DMS53 treated with DMSO at 0.1 percent for 48 hours (cell line): ENCODE results near the gene NUDT10.
"Not testable (repeated sequence)": the region's sequence is repeated elsewhere in the genome, so short reads cannot be mapped to it uniquely, and the experiment has no call there.

ENCODE experiments used
- DNase-seq: peaks from one replicate; lab custom pipeline; 2025; ENCODE audit not compliant: unreplicated experiment; lab: John Stamatoyannopoulos, UW

Gene NUDT10

DNA sequence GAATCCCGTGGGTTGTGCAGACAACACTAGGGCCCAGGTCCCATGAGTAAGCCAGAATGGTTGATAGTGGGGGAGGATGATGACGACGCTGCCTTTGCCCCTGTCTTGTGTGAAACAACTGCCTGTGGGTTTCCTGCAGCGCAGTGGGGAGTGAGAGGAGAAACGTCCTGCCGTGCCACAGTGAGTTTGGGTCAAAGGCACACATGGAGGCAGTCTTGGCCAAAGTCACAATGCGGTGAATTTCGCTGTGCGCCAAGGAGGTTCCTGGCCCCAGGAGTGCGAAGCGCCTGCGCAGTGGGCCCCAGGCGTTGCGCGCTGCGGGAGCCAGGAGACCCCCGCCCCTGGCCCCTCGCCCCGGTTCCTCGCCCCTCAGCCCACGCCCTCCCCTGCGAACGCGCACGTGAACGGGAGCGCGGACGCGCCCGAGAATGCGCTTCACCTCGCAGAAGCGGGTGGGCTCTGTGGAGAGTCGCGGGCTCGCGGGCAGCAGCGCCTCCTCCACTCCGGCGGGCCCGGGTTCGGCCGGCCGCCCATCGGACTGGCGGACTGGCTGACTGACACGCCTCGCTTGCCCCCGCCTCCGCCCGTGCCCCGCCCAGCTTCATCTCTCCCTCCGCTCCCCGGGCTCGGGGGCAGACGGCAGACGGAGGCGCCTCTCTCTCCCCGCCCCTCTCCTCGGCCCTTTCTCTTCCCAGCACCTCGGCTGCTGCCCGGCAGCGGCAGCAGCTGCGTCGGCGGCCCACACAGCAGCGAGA lies at the start of gene NUDT10:
Gene NUDT10 (plus strand): TSS at position 635 of the 755 bp plus-strand sequence. CDS start 144 bp downstream, outside the sequence.
- DNase-seq: no peak

DNA sequence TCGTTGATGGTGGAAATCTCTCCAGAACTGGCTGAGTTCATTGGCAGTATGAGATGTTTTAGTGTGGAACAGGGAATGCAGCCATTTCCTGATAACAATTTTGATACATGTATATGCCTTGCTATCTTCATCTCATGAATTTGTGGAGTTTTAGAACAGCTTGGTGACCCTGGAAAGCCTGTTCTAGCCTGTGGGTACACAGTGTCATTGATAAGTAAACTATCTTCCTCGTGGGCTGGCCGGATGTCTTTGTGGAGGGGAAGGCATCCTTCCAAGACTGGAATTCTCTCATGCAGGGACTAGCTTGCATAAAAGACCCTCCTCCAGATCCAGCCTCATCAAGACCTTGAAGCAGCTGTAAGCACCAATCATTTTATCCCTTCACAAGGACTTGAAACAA lies 40.2 kb upstream of the NUDT10 start:
- no peak for DNase-seq

DNA sequence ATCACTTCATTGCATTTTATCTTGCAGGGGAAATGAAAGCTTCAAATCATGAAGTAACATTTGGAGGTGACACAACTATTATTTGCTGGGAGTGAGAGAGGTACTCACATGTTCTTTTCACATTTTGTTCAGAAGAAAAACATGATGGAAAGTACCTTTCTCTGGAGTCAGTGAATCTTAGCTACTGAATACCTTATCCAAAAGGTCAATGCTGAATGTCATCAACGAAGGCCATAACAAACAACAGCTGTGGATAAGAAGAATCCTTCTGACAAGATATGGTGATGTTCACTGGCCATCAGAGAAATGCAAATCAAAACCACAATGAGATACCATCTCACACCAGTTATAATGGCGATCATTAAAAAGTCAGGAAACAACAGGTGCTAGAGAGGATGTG lies 36.5 kb upstream of the NUDT10 start:
- no peak for DNase-seq

DNA sequence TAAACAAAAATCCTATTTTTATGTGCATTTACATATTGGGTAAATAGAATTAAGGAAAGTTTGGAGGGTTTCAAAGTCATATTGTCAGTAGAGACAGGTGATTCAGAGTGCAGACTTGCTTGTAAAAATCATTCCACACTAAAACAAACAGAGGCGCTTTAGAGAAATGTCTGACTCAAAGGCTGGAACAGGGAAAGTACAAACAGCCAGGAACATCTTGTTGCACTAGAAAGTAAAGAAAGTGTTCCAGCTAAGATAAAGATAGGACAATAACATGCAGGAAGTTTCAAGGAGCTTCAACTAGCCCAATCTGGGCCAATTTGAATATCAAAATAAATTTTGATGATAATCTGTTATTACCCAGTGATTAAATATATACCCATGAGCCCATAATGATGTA lies 16.4 kb upstream of the NUDT10 start:
- no peak for DNase-seq

DNA sequence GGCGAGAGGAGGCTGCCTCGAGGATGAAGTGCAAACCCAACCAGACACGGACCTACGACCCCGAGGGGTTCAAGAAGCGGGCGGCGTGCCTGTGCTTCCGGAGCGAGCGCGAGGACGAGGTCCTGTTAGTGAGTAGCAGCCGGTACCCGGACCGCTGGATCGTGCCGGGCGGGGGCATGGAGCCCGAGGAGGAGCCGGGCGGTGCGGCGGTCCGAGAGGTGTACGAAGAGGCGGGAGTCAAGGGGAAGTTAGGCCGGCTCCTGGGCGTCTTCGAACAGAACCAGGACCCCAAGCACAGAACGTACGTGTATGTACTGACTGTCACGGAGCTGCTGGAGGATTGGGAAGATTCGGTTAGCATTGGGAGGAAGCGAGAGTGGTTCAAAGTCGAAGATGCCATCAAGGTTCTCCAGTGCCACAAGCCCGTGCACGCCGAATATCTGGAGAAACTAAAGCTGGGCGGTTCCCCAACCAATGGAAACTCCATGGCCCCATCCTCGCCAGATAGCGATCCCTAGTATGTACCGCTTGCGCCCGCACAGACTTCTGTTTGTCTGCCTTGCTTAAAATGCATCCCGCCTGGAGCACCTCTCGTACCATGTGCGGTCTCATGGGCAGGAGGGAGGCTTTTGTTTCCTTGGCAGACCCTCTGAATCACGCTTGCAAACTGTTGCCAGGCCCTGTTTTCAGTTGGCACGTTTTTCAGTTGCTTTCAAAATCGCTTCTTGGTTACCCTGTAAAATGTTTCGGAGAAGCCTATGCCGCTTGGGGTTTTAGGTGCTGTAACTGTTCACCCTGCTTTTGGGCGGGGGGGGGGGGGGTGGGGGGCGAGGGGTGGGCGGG lies 542 bp downstream of the NUDT10 start:
- DNase-seq: not testable (repeated sequence)

DNA sequence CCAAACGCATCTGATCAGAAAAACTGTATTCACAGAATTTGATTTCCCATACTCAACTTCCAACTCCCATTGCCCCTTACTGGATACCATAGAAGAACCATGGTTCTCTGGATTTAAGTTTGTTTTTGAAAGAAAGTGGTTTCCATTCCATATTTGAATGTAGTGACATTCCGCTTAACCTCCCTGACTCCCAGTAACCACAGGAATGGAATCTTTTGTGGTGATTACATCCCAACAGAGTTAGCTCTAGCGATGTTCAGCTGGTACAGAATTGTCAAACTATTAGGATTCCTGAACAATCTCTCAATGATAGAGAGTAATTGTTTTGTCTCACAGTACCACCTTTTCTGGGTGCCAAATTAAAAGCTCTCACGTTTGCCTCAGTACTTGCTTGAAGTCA lies 1.7 kb downstream of the NUDT10 start:
- no peak for DNase-seq

DNA sequence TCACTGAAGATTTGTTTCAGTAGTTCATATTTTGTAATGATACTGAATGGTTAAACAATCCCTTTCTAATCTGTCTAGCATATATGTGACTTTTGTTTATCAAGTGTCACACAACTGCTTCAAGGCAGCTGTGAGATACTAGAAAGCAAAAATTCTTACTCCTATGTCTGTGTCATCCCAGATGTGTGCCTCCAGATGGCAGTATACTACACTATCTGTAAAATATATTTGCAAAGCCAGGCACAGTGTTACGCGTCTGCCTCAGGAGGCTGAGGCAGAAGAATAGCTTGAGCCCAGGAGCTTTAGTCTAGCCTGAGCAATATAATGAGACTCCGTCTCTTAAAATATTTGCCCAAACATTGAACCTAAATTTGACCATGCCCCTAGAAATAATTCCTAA lies 4.0 kb downstream of the NUDT10 start:
- DNase-seq: peak; percentile 60

DNA sequence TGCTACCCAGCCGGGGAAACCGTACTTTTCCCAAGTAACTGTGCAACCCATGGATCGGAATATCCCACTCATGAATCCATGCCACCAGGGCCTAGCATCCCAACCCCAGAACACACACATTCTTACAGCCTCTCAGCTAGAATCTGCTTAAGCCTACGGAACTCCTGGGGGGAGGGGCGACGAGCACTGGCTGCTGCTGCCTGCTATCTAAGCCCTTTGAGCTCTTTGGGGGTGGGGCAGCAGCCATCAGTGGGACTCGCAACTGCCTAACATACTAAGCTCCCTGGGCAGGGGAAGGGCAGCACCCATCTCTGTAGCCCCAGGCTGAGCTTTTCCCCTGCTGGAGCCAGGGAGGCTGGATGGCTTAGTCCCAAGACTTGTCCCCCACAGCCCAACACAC lies 28.6 kb downstream of the NUDT10 start:
- DNase-seq: no peak

DNA sequence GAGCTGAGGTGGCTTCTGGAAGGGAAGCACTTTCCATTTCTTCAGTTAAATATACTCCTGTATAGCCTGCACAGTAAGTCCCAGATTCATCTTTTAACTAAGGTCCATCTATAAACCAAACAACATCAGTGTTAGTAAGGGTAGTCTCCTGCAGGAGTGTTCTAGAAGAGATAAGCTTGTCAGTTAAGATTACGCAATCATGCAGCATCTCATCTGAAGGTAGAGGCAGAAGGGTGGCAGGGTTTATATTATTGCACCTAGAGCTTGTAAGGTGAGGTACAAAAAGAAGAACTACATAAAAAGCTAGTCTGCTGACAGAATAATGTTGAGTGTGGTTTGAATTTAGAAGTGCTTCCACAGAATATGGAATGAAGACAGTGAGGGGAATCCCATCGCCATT lies 44.0 kb downstream of the NUDT10 start:
- no peak for DNase-seq
